Neural cell (in vitro differentiated cells): Measurements from ENCODE around the gene FGF11. TPM values are rescaled to one million over a fixed set of nuclear protein-coding genes. Genes with fewer than 3 reads are reported as not detected.
"Not testable (repeated sequence)": the region's sequence is repeated elsewhere in the genome, so short reads cannot be mapped to it uniquely, and the experiment has no call there.

Experiments
- H2AFZ ChIP-seq: fragments of 200-600, 300-800 bp; sonication (generic), shearing (Covaris generic); 2 replicates; pipeline ENCODE4 v1.6.0; 2014; ENCODE audit warnings: low read depth, mild to moderate bottlenecking, antibody characterized with exemption, low read length, moderate library complexity
- H3F3A ChIP-seq: fragments of 200-600 bp; shearing (Covaris generic); 2 replicates; pipeline ENCODE4 v1.6.1; 2016; ENCODE audit warnings: mild to moderate bottlenecking, moderate library complexity, mixed read lengths, antibody characterized with exemption, low read length; ENCODE audit not compliant: insufficient read depth, poor library complexity, severe bottlenecking
- H3K27ac ChIP-seq: fragments of 200-600, 300-800 bp; sonication (generic), shearing (Covaris generic); 2 replicates; pipeline ENCODE4 v1.5.1; 2014; ENCODE audit warnings: mild to moderate bottlenecking, low read length, moderate library complexity
- H3K27me3 ChIP-seq: fragments of 300-800, 200-600 bp; sonication (generic), shearing (Covaris generic); 2 replicates; pipeline ENCODE4 v1.6.0; 2014; ENCODE audit warnings: mild to moderate bottlenecking, low read depth, low read length, moderate library complexity; ENCODE audit not compliant: insufficient read depth
- H3K36me3 ChIP-seq: fragments of 300-800, 200-600 bp; sonication (generic), shearing (Covaris generic); 2 replicates; pipeline ENCODE4 v1.5.1; 2014; ENCODE audit warnings: mild to moderate bottlenecking, antibody characterized with exemption, low read length, moderate library complexity; ENCODE audit not compliant: insufficient read depth
- H3K4me2 ChIP-seq: fragments of 300-800, 200-600 bp; sonication (generic), shearing (Covaris generic); 2 replicates; pipeline ENCODE4 v1.6.0; 2014; ENCODE audit warnings: mild to moderate bottlenecking, low read length
- H3K4me3 ChIP-seq: fragments of 300-800, 200-600 bp; sonication (generic), shearing (Covaris generic); 2 replicates; pipeline ENCODE4 v1.5.1; 2014; ENCODE audit warnings: mild to moderate bottlenecking, low read length, moderate library complexity
- H3K79me2 ChIP-seq: fragments of 200-600 bp; shearing (Covaris generic); replicated peaks from 2 replicates; pipeline ENCODE4 v1.6.0; 2014; ENCODE audit warnings: mild to moderate bottlenecking, low read length, moderate library complexity; ENCODE audit not compliant: insufficient read depth
- H3K9ac ChIP-seq: fragments of 300-800, 200-600 bp; sonication (generic), shearing (Covaris generic); 2 replicates; pipeline ENCODE4 v1.6.1; 2016; ENCODE audit warnings: mild to moderate bottlenecking, low read length, mixed read lengths
- H3K9me2 ChIP-seq: fragments of 200-600 bp; shearing (Covaris generic); 2 replicates; pipeline ENCODE4 v1.6.1; 2016; ENCODE audit warnings: mild to moderate bottlenecking, low read length, mixed read lengths; ENCODE audit not compliant: insufficient read depth
- H3K9me3 ChIP-seq: fragments of 200-600, 300-800 bp; sonication (generic), shearing (Covaris generic); 2 replicates; pipeline ENCODE4 v1.6.1; 2016; ENCODE audit warnings: mild to moderate bottlenecking, mixed run types, low read length, moderate library complexity, mixed read lengths
- H4K20me1 ChIP-seq: fragments of 200-600 bp; shearing (Covaris generic); 2 replicates; pipeline ENCODE4 v1.6.1; 2016; ENCODE audit warnings: mild to moderate bottlenecking, mixed run types; ENCODE audit not compliant: insufficient read depth
- EP300 ChIP-seq: fragments of 450-650 bp; conservative IDR thresholded peaks from 2 replicates; pipeline ENCODE4 v1.6.1; 2014; ENCODE audit warnings: antibody characterized with exemption, mild to moderate bottlenecking, moderate library complexity; ENCODE audit not compliant: poor library complexity, severe bottlenecking
- EZH2 ChIP-seq: fragments of 200-600, 300-800 bp; shearing (Covaris generic), sonication (generic); IDR thresholded peaks from 2 replicates; pipeline ENCODE4 v1.6.1; 2014; ENCODE audit warnings: antibody characterized with exemption, low read length, borderline replicate concordance, mild to moderate bottlenecking; ENCODE audit not compliant: insufficient read depth, poor library complexity, severe bottlenecking
- MXI1 ChIP-seq: fragments of 450-650 bp; conservative IDR thresholded peaks from 2 replicates; pipeline ENCODE4 v1.6.1; 2014; ENCODE audit warnings: antibody characterized with exemption, mild to moderate bottlenecking; ENCODE audit not compliant: poor library complexity, severe bottlenecking
- POLR2AphosphoS5 ChIP-seq: IDR thresholded peaks from 2 replicates; pipeline ENCODE4 v1.6.1; 2012
- RAD21 ChIP-seq: fragments of 450-650 bp; conservative IDR thresholded peaks from 2 replicates; pipeline ENCODE4 v1.6.1; 2014; ENCODE audit warnings: antibody characterized with exemption, mild to moderate bottlenecking, moderate library complexity
- SMC3 ChIP-seq: fragments of 450-650 bp; conservative IDR thresholded peaks from 2 replicates; pipeline ENCODE4 v1.6.1; 2014; ENCODE audit warnings: antibody characterized with exemption, mild to moderate bottlenecking, moderate library complexity; ENCODE audit not compliant: poor library complexity
- TAF1 ChIP-seq: IDR thresholded peaks from 2 replicates; pipeline ENCODE4 v1.6.1; 2012; ENCODE audit warnings: low read depth
- polyA plus RNA-seq: library from polyadenylated mRNA; depleted of rRNA; stranded (reverse); fragments of >200 nt; gene quantifications from 2 replicates; pipeline ENCODE4 v1.2.3, GENCODE V29; 2014
- TF ChIP-seq, protein P1 (sequence below): IDR thresholded peaks from 2 replicates; pipeline ENCODE4 v1.6.1; 2012; ENCODE audit warnings: borderline replicate concordance
- TF ChIP-seq, protein P2 (sequence below): fragments of 450-650 bp; IDR thresholded peaks from 2 replicates; pipeline ENCODE4 v1.5.1; 2014; ENCODE audit warnings: antibody characterized with exemption, mild to moderate bottlenecking, moderate library complexity; ENCODE audit not compliant: poor library complexity, severe bottlenecking

Gene FGF11
- polyA plus RNA-seq, 1 donor from 2014 or later: 16.4 TPM

DNA sequence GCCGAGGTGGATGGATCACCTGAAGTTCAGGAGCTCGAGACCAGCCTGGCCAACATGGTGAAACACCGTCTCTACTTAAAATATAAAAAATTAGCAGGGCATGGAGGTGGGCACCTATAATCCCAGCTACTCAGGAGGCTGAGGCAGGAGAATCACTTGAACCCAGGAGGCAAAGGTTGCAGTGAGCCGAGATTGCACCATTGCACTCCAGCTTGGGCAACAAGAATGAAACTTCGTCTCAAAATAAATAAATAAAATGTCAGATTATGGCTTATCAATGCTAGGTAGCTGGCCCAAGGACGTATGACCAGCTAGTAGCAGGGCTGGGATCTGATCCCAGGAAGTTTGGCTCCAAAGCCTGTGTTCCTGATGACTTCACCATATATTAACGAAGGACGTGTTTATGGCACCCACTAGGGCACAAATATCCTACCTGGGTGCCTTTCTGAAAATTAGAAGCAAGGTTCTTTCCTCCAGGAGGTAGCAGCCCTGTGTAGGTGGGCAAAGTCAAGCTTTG, 31.2 kb downstream of the FGF11 start:
- not testable (repeated sequence) for H4K20me1 ChIP-seq, H3K4me3 ChIP-seq, H3K9me2 ChIP-seq, H3K36me3 ChIP-seq, H2AFZ ChIP-seq, H3K27me3 ChIP-seq, H3K4me2 ChIP-seq, H3F3A ChIP-seq, H3K27ac ChIP-seq, H3K9ac ChIP-seq, H3K9me3 ChIP-seq
- peaks cover 13% of the 10 kb centered on the region for H3K79me2 ChIP-seq

DNA sequence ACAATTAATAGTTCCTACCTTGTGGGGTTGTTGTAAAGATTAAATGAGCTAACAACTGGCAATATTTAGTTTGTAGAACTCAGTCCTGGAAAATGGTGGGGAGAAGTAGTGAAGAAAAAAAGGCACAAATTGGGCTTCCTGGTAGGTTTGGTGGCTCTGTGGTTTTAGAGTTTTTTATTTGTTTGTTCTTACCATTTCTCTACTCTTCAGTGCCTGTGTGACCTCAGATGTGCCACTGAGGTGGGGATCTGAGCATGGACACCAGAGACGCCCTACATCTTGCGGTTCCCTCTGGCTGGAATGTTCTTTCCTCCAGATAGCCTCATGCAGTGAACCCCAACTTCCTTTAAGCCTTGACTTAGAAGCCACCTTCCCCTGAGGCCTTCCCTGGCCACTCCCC, 32.4 kb downstream of the FGF11 start:
- no peak overlapping the region for H3K4me2 ChIP-seq
- H3K9me2 ChIP-seq: no peaks in the 10 kb centered on the region
- no peaks in the 10 kb centered on the region for H3F3A ChIP-seq
- H4K20me1 ChIP-seq: no peaks in the 10 kb centered on the region
- no peaks in the 10 kb centered on the region for H3K27me3 ChIP-seq
- no peak overlapping the region for H3K27ac ChIP-seq
- H3K9ac ChIP-seq: no peak overlapping the region
- no peak overlapping the region for H2AFZ ChIP-seq
- H3K9me3 ChIP-seq: no peaks in the 10 kb centered on the region
- H3K79me2 ChIP-seq: peaks cover 25% of the 10 kb centered on the region
- no peaks in the 10 kb centered on the region for H3K36me3 ChIP-seq
- TF ChIP-seq, protein P1, sequence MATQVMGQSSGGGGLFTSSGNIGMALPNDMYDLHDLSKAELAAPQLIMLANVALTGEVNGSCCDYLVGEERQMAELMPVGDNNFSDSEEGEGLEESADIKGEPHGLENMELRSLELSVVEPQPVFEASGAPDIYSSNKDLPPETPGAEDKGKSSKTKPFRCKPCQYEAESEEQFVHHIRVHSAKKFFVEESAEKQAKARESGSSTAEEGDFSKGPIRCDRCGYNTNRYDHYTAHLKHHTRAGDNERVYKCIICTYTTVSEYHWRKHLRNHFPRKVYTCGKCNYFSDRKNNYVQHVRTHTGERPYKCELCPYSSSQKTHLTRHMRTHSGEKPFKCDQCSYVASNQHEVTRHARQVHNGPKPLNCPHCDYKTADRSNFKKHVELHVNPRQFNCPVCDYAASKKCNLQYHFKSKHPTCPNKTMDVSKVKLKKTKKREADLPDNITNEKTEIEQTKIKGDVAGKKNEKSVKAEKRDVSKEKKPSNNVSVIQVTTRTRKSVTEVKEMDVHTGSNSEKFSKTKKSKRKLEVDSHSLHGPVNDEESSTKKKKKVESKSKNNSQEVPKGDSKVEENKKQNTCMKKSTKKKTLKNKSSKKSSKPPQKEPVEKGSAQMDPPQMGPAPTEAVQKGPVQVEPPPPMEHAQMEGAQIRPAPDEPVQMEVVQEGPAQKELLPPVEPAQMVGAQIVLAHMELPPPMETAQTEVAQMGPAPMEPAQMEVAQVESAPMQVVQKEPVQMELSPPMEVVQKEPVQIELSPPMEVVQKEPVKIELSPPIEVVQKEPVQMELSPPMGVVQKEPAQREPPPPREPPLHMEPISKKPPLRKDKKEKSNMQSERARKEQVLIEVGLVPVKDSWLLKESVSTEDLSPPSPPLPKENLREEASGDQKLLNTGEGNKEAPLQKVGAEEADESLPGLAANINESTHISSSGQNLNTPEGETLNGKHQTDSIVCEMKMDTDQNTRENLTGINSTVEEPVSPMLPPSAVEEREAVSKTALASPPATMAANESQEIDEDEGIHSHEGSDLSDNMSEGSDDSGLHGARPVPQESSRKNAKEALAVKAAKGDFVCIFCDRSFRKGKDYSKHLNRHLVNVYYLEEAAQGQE: no peak
- TF ChIP-seq, protein P2, sequence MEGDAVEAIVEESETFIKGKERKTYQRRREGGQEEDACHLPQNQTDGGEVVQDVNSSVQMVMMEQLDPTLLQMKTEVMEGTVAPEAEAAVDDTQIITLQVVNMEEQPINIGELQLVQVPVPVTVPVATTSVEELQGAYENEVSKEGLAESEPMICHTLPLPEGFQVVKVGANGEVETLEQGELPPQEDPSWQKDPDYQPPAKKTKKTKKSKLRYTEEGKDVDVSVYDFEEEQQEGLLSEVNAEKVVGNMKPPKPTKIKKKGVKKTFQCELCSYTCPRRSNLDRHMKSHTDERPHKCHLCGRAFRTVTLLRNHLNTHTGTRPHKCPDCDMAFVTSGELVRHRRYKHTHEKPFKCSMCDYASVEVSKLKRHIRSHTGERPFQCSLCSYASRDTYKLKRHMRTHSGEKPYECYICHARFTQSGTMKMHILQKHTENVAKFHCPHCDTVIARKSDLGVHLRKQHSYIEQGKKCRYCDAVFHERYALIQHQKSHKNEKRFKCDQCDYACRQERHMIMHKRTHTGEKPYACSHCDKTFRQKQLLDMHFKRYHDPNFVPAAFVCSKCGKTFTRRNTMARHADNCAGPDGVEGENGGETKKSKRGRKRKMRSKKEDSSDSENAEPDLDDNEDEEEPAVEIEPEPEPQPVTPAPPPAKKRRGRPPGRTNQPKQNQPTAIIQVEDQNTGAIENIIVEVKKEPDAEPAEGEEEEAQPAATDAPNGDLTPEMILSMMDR: no peak
- TF ChIP-seq TAF1: no peak
- no peak for TF ChIP-seq RAD21
- TF ChIP-seq EZH2: no peak
- TF ChIP-seq MXI1: no peak
- TF ChIP-seq EP300: no peak
- no peak for TF ChIP-seq SMC3
- no peak for TF ChIP-seq POLR2AphosphoS5
- no peak overlapping the region for H3K4me3 ChIP-seq

DNA sequence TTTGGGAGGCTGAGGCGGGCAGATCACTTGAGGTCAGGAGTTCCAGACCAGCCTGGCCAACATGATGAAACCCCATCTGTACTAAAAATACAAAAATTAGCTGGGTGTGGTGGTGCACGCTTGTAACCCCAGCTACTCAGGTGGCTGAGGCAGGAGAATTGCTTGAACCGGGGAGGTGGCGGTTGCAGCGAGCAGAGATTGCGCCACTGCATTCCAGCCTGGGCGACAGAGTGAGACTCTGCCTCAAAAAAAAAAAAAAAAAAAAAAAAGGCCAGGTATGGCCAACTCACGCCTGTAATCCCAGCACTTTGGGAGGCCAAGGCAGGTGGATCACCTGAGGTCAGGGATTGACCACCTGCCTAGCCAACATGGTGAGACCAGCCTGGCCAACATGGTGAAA, 35.5 kb downstream of the FGF11 start:
- H3K27ac ChIP-seq, H3K27me3 ChIP-seq, H3K9me2 ChIP-seq, H3K36me3 ChIP-seq, H3F3A ChIP-seq, H3K4me3 ChIP-seq, H3K4me2 ChIP-seq, H3K9ac ChIP-seq, H3K9me3 ChIP-seq, H2AFZ ChIP-seq, H4K20me1 ChIP-seq: not testable (repeated sequence)
- peaks cover 44% of the 10 kb centered on the region for H3K79me2 ChIP-seq
